K562 (cell line): ENCODE data around the gene TRAF3IP1. TPM values are rescaled to one million over a fixed set of nuclear protein-coding genes. Genes with fewer than 3 reads are reported as not detected.

Experiments used
- ATF6 ChIP-seq: sonication (generic); formaldehyde crosslinking; IDR thresholded peaks from 2 replicates; pipeline ENCODE4 v1.4.0; 2020; ENCODE audit warnings: mild to moderate bottlenecking, missing genetic modification reagents
- CREM ChIP-seq: IDR thresholded peaks from 2 replicates; pipeline ENCODE4 v1.6.1; 2014; ENCODE audit warnings: antibody characterized with exemption, low read depth
- E2F4 ChIP-seq: sonication (generic); formaldehyde crosslinking; IDR thresholded peaks from 2 replicates; pipeline ENCODE4 v1.8.0; 2022; ENCODE audit warnings: mild to moderate bottlenecking, low read depth, missing genetic modification reagents
- KAT2B ChIP-seq: IDR thresholded peaks from one replicate; pipeline ENCODE4 v1.6.1; 2012; ENCODE audit warnings: low read depth, mild to moderate bottlenecking, control low read depth, inconsistent platforms, low read length, moderate library complexity
- KAT7 ChIP-seq: sonication (generic); formaldehyde crosslinking; IDR thresholded peaks from 2 replicates; pipeline ENCODE4 v1.8.0; 2022; ENCODE audit warnings: missing genetic modification reagents, mild to moderate bottlenecking, borderline replicate concordance
- MBD2 ChIP-seq: sonication (generic); IDR thresholded peaks from 2 replicates; pipeline ENCODE4 v1.6.1; 2016; ENCODE audit warnings: low read depth, borderline replicate concordance
- MLX ChIP-seq, 2 experiments: fragments of 450-650 bp in 1 of 2; sonication (generic) in 1 of 2; formaldehyde crosslinking; conservative IDR thresholded peaks; 2 replicates each; pipeline versions ENCODE4 v1.4.0 to v1.8.1; 2020 to 2022; ENCODE audit warnings: mild to moderate bottlenecking in 1 of 2, missing genetic modification reagents in 1 of 2
- RFX1 ChIP-seq: fragments of 450-650 bp; IDR thresholded peaks from 2 replicates; pipeline ENCODE4 v1.6.1; 2016; ENCODE audit warnings: mild to moderate bottlenecking, moderate library complexity
- SMAD4 ChIP-seq: fragments of 250-450 bp; sonication (Bioruptor Pico); conservative IDR thresholded peaks from 2 replicates; pipeline ENCODE4 v1.8.0; 2021; ENCODE audit warnings: inconsistent platforms, mild to moderate bottlenecking, moderate library complexity
- SMC3 ChIP-seq: conservative IDR thresholded peaks from 2 replicates; pipeline ENCODE4 v1.6.1; 2011; ENCODE audit warnings: low read depth, low read length, improper control_type of control experiment; ENCODE audit not compliant: insufficient read depth
- TFAP4 ChIP-seq: sonication (generic); formaldehyde crosslinking; IDR thresholded peaks from 2 replicates; pipeline ENCODE4 v1.8.0; 2022; ENCODE audit warnings: missing genetic modification reagents, mild to moderate bottlenecking, moderate library complexity, borderline replicate concordance
- TGIF2 ChIP-seq: sonication (generic); formaldehyde crosslinking; IDR thresholded peaks from 2 replicates; pipeline ENCODE4 v1.8.1; 2022; ENCODE audit warnings: mild to moderate bottlenecking, missing genetic modification reagents, moderate library complexity
- TRIM24 ChIP-seq, 2 experiments: fragments of 450-650 bp; IDR thresholded peaks; 2 replicates each; pipeline ENCODE4 v1.6.1; 2016
- UBTF ChIP-seq, 2 experiments: IDR thresholded peaks; 2 replicates each; pipeline ENCODE4 v1.6.1; 2012; ENCODE audit warnings: improper control_type of control experiment in 2 of 2, low read depth in 2 of 2, low read length in 2 of 2, borderline replicate concordance in 1 of 2
- ZBTB7A ChIP-seq: IDR thresholded peaks from 2 replicates; pipeline ENCODE4 v1.6.1; 2011; ENCODE audit warnings: low read depth, mild to moderate bottlenecking, low read length, moderate library complexity, borderline replicate concordance; ENCODE audit not compliant: control insufficient read depth
- ZNF232 ChIP-seq: sonication (generic); formaldehyde crosslinking; IDR thresholded peaks from 2 replicates; pipeline ENCODE4 v1.8.0; 2022; ENCODE audit warnings: mild to moderate bottlenecking, missing genetic modification reagents
- polyA plus RNA-seq, 8 experiments: library from polyadenylated mRNA; depleted of rRNA in 4 of 8; stranded (reverse) in 5 of 8; unstranded in 3 of 8; fragments of >200 nt; fragmentation: Nextera tagmentation in 2 of 8; fragmentation: Illumina TruSeq in 1 of 8; extraction: Ambion mirVana in 2 of 8; extraction: Trizol in 1 of 8; gene quantifications; 2 replicates each; pipeline versions ENCODE4 v1.2.1 to v1.2.3, GENCODE V29; 2011 to 2014; ENCODE audit warnings: inconsistent platforms in 1 of 8, missing spikeins in 1 of 8
- total RNA-seq, 7 experiments: library from RNA; depleted of rRNA in 6 of 7; stranded (reverse); fragments of >200 nt in 6 of 7; fragmentation: Illumina TruSeq in 2 of 7; extraction: Trizol in 2 of 7; gene quantifications; 2 replicates each; pipeline versions ENCODE4 v1.2.1 to v1.2.3, GENCODE V29; 2011 to 2021; ENCODE audit warnings: low replicate concordance in 1 of 7

Gene TRAF3IP1
- total and polyA plus RNA-seq, 9 of the 15 experiments (the other 6 are each of a cell fraction or from before 2014, with no cell fraction given): 1.3 to 7.4 (median 3.4) TPM

- TF ChIP-seq TFAP4 (0 out of 2 replicates have a peak, but pooled peaks have one; percentile 10), ZNF232 (CRISPR knock-in tag) (no peak), SMC3 (no peak), E2F4 (CRISPR knock-in tag) (no peak), KAT7 (CRISPR knock-in tag) (0 out of 2 replicates have a peak, but pooled peaks have one; percentile 32), MBD2 (no peak), SMAD4 (CRISPR knock-in tag) (peak; percentile 47; the same call in 1 of the 2 replicates), MLX (CRISPR knock-in tag; conservative IDR thresholded peaks at IDR 0.05) (no peak), CREM (0 out of 2 replicates have a peak, but pooled peaks have one; percentile 20), TRIM24 (IDR thresholded peaks at IDR 0.05) (no peak), UBTF (IDR thresholded peaks at IDR 0.05; ENCODE audit: borderline replicate concordance in 1 of 2, low read depth in 2 of 2, low read length in 2 of 2) (0 out of 4 replicates have a peak, but pooled peaks of 1 of the 2 experiments have one; percentile 24), RFX1 (peak; percentile 70), ZBTB7A (peak; percentile 29; the same call in 1 of the 2 replicates), KAT2B (no peak), ATF6 (no peak), TGIF2 (CRISPR knock-in tag) (no peak)
These were observed 32.3 kb upstream of the TRAF3IP1 start, which contains the start of gene PER2 (continued) for GRCh38 chr2:238287737-238288649.
